Renal cortical epithelial cell (primary cell): ENCODE measurements around the gene PHLPP1. TPM values are rescaled to one million over a fixed set of nuclear protein-coding genes. Genes with fewer than 3 reads are reported as not detected.
"Not testable (repeated sequence)": the region's sequence is repeated elsewhere in the genome, so short reads cannot be mapped to it uniquely, and the experiment has no call there.

Experiments
- DNase-seq: peaks from one replicate; pipeline ENCODE4 v3.0.0-alpha.2; 2011; ENCODE audit warnings: low read depth
- total RNA-seq: library from RNA; depleted of rRNA; stranded (reverse); fragments of >200 nt; gene quantifications from 2 replicates; pipeline ENCODE4 v1.2.3, GENCODE V29; 2014

PHLPP1 gene
- total RNA-seq, 1 donor from 2014 or later, result 13.2 TPM

DNA sequence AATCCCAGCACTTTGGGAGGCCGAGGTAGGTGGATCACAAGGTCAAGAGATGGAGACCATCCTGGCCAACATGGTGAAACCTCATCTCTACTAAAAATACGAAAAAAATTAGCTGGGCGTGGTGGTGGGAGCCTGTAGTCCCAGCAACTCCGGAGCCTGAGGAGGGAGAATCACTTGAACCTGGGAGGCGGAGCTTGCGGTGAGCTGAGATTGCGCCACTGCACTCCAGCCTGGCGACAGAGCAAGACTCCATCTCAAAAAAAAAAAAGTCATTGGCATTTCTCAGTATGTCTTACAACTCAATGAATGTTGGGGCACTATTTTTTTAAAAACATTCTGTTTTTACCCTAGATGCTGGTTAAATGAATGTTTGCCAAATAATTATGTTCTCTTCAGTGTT is 94.1 kb downstream of the PHLPP1 start:
- not testable (repeated sequence) for DNase-seq

DNA sequence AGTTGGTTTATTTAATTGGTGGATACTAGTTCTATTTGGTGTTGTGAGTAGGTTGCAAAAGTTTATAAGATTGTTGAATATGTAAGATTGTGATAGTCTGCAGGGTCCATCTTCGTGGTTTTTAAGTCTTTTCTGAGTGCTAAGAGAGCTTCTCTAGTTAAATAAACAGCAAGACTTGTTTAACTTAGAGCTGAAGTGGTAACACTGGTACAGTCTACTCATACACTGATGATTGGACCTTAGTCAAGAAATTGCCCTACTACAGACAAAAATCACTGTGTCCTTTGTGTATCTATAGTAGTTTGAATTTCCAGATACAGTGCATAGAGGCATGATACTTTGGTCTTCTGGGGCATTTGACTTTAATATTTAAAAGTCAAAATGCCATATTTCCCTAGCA is 94.6 kb downstream of the PHLPP1 start:
- no peak for DNase-seq

DNA sequence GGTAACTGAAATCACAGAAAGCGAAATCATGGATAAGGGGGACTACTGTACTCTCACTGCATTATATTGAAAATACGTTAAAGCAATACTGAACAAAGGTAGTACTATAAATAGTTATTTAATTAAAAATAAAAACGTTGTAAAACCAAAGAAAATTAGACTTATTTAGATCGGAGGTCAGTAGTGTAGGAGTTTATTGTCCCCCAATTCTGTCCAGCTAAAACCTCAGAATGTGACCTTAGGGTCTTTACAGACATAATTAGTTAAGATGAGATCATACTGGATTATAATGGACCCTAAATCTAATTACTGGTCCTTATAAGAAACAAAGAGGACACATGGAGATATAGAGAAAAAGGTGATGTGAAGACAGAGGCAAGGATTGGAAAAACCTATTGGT is 95.3 kb downstream of the PHLPP1 start:
- DNase-seq, result no peak

GRCh38 chr18:62811674-62812073 is 96.3 kb downstream of the PHLPP1 start:
- DNase-seq, result no peak

DNA sequence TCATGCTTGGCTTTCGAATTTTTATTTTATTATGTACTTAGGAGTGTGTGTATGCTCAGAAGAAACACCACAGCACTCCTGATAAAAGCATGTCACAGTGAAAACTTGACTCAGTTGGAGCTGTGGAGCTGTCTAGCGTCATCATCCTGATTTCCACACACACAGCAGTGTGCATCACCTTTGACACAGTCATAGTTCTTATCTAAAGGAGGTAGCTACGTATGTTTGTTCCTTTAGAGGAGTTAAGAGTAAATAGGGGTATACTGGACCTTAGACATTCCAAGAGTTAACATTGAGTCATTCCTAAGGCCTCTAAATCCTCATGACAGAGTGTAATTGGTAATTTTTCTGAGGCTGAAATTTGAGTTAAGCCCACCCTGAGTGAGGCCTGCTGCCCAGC is 96.9 kb downstream of the PHLPP1 start:
- peak; percentile 25 for DNase-seq

DNA sequence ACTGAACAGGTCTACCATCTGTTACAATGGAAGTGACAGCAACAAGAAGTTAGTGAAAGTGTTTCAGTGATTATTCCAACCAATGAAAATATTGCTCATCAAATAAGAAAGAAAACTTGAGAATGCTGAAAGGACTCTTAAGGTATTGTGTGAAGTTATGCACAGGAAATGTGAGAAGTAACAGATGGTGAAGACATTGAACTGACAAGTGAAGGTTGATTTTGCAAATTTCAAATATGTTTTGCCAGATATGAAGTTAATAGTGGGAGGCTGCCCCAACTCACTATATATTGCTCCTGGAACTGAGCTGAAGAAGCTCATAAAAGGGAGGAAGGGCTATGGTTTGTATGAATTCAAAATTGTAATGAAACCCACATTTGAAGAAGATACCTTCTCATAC is 97.5 kb downstream of the PHLPP1 start:
- DNase-seq, result no peak

DNA sequence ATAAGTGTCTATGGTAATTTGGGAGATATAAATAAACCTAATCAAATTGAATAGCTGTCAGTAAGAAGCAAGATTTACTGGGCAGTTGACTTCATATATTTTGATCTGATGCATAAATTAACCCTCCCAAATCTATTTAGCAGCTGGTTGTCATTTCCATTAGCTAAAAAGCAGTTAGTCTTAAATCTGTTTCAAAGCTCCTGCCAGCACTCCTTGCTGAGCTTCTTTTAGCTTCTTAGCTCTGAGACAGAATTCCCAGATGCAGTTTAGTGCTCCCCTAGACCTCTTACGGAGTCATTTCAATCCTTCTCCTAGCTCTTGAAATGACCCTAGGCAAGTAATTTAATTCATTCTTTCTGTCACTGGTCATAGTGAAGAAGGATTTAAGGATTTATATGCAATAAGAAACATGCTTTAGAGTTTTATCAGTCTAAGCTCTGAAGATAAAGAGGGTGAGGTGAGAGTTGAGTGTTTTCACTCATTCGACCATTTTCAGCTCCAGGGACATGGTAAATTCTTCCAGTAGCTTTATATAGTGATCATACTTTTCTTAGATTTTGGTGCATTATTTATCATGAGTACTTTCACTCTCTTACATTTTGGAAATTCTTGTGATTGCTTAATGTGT is 98.9 kb downstream of the PHLPP1 start:
- DNase-seq, result no peak

DNA sequence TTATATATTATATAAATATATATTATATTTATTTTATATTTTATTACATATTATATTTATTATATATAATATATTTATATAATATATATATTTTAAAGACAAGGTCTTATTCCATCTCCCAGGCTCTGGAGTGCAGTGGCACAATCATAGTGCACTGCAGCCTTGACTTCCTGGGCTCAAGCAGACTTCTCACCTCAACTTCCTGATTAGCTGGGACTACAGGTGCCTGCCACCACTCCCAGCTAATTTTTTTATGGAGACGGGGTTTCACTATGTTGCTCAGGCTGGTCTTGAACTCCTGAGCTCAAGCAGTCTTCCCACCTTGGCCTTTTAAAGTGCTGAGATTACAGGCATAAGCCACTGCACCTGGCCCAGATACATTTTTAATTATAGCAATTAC is 110.0 kb downstream of the PHLPP1 start:
- DNase-seq, result no peak

DNA sequence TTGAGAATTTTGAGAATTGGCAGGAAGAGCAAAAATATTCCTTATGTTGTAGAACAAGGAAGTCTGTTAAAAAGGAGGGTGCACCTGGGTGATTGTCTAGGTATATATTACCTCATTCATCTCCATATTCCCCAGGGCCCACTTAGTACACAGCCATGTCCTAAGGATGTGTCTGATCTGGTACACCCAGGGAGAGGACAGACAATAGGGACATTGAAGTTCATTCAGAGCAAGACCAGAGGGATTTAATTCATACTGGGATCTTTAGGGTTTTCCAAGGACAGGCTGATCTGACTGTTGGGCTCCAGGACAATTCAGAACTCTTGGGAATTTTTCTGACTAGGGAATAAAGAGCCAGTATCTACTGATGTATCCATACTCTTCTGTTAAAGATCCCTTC is 112.1 kb downstream of the PHLPP1 start:
- DNase-seq, result no peak

- no peak for DNase-seq
Observed at GRCh38 chr18:62828091-62828640, 112.8 kb downstream of the PHLPP1 start.

DNA sequence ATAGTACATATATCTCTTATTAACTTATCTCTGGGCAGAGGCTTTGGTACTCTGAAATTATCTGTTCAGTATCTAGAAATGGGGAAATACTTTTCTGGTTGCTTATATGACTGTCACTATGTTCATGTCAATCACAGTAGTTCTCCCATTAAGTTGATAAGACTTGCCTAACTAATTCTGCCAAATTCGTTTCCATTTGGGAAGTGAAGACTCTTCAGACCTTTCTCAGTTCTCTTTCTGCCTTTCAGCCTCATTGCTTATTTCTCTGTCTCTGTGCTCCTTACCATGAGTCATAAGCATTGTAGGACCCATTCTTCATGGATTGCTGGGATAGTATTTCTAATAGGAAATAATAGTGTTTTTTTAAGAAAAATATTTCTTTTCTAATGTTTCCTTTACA is 113.5 kb downstream of the PHLPP1 start:
- DNase-seq, result no peak

DNA sequence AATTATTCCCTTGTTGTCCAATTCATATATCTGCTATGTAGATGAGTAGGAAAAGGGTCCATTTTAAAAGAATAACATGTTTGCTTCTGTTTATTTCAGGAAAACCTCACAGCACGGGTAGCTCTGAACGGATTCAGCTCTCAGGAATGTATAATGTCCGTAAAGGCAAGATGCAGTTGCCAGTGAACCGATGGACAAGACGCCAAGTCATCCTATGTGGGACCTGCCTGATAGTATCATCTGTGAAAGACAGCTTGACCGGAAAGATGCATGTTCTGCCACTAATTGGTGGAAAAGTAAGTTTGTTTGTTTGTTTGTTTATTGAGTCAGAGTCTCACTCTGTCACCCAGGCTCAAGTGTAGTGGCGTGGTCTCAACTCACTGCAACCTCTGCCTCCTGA is 114.6 kb downstream of the PHLPP1 start:
- DNase-seq, result no peak

- peak; percentile 33 for DNase-seq
Observed at GRCh38 chr18:62832282-62832681, 116.9 kb downstream of the PHLPP1 start.

- no peak for DNase-seq
Observed at GRCh38 chr18:62833494-62833893, 118.2 kb downstream of the PHLPP1 start.

DNA sequence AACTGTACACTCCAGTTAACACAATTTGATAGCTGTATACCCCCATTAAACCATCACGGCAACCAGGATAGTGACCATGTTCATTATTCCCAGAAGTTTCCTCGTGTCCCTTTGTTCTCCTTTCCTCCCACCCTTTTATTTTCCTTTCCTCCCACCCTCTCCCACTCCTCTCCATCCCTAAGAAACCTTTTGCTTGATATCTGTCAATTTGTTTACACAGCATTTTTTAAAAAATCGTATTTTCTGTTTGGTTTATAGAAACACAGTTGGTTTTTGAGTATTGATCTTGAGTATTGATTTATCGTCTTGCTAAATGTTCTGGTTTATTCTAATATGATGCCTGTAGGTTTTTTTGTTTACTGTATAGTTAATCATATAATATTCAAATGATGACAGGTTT is 119.4 kb downstream of the PHLPP1 start:
- no peak for DNase-seq

- no peak for DNase-seq
Observed at GRCh38 chr18:62837011-62837410, 121.7 kb downstream of the PHLPP1 start.

DNA sequence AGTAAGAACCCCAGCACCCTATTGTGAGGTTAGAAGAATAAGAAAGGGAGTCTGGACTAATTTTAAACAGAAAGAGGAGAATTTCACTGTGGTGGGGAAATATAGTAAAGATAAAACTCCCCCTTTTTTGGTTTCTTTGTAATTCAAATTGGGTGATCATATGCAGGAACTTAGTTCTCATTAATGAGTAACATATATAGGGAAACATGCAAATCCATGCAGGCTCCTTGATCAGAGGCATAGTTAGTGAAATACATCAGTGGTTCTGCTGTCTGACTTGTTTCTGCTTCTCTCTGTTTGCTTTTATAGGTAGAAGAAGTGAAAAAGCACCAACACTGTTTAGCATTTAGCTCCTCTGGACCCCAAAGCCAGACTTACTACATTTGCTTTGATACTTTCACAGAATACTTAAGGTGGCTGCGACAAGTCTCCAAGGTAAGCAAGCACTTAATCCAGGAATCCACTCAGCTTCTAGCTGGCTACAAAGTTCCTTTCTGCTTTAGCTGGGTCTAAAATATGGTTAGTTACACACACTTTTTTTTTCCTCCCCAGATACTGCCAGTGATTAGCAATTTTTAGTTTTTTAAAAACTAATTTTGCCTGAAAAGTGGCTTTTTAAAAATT is 123.2 kb downstream of the PHLPP1 start:
- DNase-seq, result no peak

- peak; percentile 25 for DNase-seq
Observed at GRCh38 chr18:62839874-62840713, 124.8 kb downstream of the PHLPP1 start.

DNA sequence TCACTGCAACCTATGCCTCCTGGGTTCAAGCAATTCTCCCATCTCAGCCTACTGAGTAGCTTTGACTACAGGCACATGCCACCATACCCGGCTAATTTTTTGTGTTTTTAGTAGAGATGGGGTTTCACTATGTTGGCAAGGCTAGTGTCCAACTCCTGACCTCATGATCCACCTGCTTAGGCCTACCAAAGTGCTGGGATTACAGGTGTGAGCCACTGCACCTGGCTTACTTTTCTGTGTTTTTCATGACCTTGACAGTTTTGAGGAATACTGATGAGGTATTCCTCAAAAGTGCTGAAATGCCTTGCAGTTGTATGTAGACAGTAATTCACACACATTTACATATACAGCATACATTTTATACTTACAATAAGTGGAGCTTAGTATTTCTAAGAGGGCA is 126.1 kb downstream of the PHLPP1 start:
- DNase-seq, result no peak

DNA sequence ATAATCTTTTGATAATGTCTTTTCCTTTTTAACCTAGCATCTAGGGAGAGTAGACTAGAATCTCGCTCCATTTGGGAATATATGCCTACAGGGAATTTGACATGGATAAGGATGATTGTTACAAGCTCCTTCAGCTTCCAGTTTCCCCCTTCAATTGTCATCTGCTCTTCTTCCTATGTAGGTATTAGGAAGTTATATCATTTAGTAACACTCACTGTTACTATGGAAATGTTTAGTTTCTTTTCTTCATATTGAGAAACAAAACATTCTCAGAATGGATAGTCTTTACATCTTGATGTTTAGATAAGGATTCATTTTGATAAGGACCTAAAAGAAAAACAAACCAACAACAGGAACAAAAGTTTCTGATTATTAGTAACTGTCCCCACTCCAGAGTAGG is 127.6 kb downstream of the PHLPP1 start:
- DNase-seq, result no peak

- DNase-seq, result no peak
Observed at GRCh38 chr18:62844850-62845643, 129.7 kb downstream of the PHLPP1 start.

DNA sequence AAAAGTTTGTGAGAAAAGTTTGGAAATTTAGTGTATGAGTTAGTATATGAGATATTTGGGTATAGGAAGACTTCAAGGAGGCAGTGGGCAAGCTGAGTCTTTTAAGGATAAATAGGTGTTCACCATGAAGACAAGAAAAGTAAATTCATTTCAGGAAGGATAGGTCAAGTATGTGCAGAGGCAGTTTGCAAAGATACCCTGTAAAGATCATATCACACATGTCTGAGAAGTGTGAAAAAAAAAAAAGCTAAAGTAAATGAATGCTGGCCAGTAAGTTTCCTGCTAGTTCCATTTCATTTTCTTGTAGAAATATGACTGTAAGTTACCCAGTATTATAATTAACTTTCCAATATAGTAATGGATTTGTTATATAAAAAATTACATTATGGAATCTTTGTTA is 131.0 kb downstream of the PHLPP1 start:
- DNase-seq, result no peak
